ENCODE results near the gene RRP1B. TPM values are rescaled to one million over a fixed set of nuclear protein-coding genes. Genes with fewer than 3 reads are reported as not detected.

RRP1B gene
- total and polyA plus RNA-seq, 2 donors (not counting 1 experiment from before 2014, with no cell fraction given), result 11.7 to 20.3 TPM

GRCh38 chr21:43645136-43645891 is 14.0 kb upstream of the RRP1B start:
- H2AFZ ChIP-seq (ENCODE audit: low read length), result no peak overlapping the region
- peaks cover 8% of the 10 kb centered on the region for H3K4me1 ChIP-seq (ENCODE audit: control insufficient read depth, extremely low read depth, insufficient read depth, low read length)
- H4K20me1 ChIP-seq (ENCODE audit: control insufficient read depth, extremely low read depth, insufficient read depth, low read length), result no peaks in the 10 kb centered on the region
- H3K27me3 ChIP-seq (ENCODE audit: control insufficient read depth, insufficient read depth, low read length), result no peaks in the 10 kb centered on the region
- peak overlapping the region; percentile 48 for H3K4me2 ChIP-seq (ENCODE audit: extremely low read depth, insufficient read depth, low read length)
- peak; percentile 59 to 67 for TF ChIP-seq CTCF (conservative IDR thresholded peaks at IDR 0.05 in 1 of 2, IDR thresholded peaks at IDR 0.05 in 1 of 2; ENCODE audit: low read depth in 1 of 2, low read length in 2 of 2)
- TF ChIP-seq EZH2 (IDR thresholded peaks at IDR 0.05; ENCODE audit: low read length, missing control alignments), result no peak
- no peaks in the 10 kb centered on the region for H3K79me2 ChIP-seq (ENCODE audit: control insufficient read depth, insufficient read depth, low read length)
- no peak overlapping the region for H3K9ac ChIP-seq (ENCODE audit: insufficient read depth, low read length)
- no peak overlapping the region for H3K27ac ChIP-seq (ENCODE audit: insufficient read depth, low read length)
- H3K9me3 ChIP-seq (ENCODE audit: control insufficient read depth, insufficient read depth, low read depth, low read length), result no peaks in the 10 kb centered on the region
- no peaks in the 10 kb centered on the region for H3K36me3 ChIP-seq (ENCODE audit: control insufficient read depth, insufficient read depth, low read length)
- peak; percentile 78 to 80 for DNase-seq (ENCODE audit: low read depth in 2 of 2)
- H3K4me3 ChIP-seq (replicated peaks in 1 of 4; ENCODE audit: control extremely low read depth in 1 of 4, insufficient read depth in 1 of 4, low read depth in 3 of 4, low read length in 4 of 4), result no peak overlapping the region

GRCh38 chr21:43645976-43646375 is 13.4 kb upstream of the RRP1B start:
- no peak overlapping the region for H2AFZ ChIP-seq (ENCODE audit: low read length)

More at GRCh38 chr21:43645976-43646375, 13.4 kb upstream of the RRP1B start:
- H3K9me3 ChIP-seq (ENCODE audit: control insufficient read depth, insufficient read depth, low read depth, low read length), result no peaks in the 10 kb centered on the region
- H3K36me3 ChIP-seq (ENCODE audit: control insufficient read depth, insufficient read depth, low read length), result no peaks in the 10 kb centered on the region
- peaks cover 8% of the 10 kb centered on the region for H3K4me1 ChIP-seq (ENCODE audit: control insufficient read depth, extremely low read depth, insufficient read depth, low read length)
- TF ChIP-seq CTCF (conservative IDR thresholded peaks at IDR 0.05 in 1 of 2, IDR thresholded peaks at IDR 0.05 in 1 of 2; ENCODE audit: low read depth in 1 of 2, low read length in 2 of 2) (no peak), EZH2 (IDR thresholded peaks at IDR 0.05; ENCODE audit: low read length, missing control alignments) (no peak)
- no peak overlapping the region for H3K9ac ChIP-seq (ENCODE audit: insufficient read depth, low read length)
- H3K4me3 ChIP-seq (replicated peaks in 1 of 4; ENCODE audit: control extremely low read depth in 1 of 4, insufficient read depth in 1 of 4, low read depth in 3 of 4, low read length in 4 of 4), result no peak overlapping the region
- no peaks in the 10 kb centered on the region for H3K79me2 ChIP-seq (ENCODE audit: control insufficient read depth, insufficient read depth, low read length)
- H4K20me1 ChIP-seq (ENCODE audit: control insufficient read depth, extremely low read depth, insufficient read depth, low read length), result no peaks in the 10 kb centered on the region
- H3K27me3 ChIP-seq (ENCODE audit: control insufficient read depth, insufficient read depth, low read length), result no peaks in the 10 kb centered on the region
- no peak overlapping the region for H3K27ac ChIP-seq (ENCODE audit: insufficient read depth, low read length)
- DNase-seq (ENCODE audit: low read depth in 2 of 2), result no peak
- peak overlapping the region; percentile 48 for H3K4me2 ChIP-seq (ENCODE audit: extremely low read depth, insufficient read depth, low read length)
